ENCODE measurements around the gene BEST4.

GRCh38 chr1:44803062-44803311 lies 15.0 kb upstream of the BEST4 start:
- TF ChIP-seq CTCF (conservative IDR thresholded peaks at IDR 0.05): no peak
- no peak for TF ChIP-seq ZFX (IDR thresholded peaks at IDR 0.05)

Data from C4-2B (cell line).